ENCODE measurements around the gene RBM33.

RBM33 gene

DNA sequence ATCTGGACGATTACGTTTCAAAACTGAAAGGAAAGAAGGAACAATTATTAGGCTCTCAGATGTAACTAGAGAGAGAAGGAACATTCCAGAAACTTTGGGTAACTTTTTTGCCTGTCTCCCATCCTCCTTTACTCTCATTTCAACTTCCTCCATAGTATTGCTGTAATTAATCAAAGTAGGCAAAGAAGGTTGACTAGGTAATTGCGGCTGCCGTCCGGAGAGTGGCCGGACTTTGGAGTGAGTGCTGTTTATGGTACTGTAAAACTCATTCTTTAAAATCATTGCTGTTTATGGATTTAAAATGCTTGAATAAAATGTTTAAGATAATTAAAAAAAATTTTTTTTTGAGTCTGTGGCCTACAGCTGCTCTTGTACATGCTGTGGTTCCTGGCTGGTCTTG is 56.4 kb downstream of the RBM33 start:
- DNase-seq (ENCODE audit: extremely low spot score) = no peak
- ChIA-PET CTCF (interaction anchor here (2.9 to 3.1 kb wide), 2 partner anchors 10 to 102 kb away, joined by 9 to 10 read pairs; no protein-coding TSS in a partner anchor), POLR2A (no interaction called here)
- TF ChIP-seq, protein P1, sequence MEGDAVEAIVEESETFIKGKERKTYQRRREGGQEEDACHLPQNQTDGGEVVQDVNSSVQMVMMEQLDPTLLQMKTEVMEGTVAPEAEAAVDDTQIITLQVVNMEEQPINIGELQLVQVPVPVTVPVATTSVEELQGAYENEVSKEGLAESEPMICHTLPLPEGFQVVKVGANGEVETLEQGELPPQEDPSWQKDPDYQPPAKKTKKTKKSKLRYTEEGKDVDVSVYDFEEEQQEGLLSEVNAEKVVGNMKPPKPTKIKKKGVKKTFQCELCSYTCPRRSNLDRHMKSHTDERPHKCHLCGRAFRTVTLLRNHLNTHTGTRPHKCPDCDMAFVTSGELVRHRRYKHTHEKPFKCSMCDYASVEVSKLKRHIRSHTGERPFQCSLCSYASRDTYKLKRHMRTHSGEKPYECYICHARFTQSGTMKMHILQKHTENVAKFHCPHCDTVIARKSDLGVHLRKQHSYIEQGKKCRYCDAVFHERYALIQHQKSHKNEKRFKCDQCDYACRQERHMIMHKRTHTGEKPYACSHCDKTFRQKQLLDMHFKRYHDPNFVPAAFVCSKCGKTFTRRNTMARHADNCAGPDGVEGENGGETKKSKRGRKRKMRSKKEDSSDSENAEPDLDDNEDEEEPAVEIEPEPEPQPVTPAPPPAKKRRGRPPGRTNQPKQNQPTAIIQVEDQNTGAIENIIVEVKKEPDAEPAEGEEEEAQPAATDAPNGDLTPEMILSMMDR (IDR thresholded peaks at IDR 0.05; ENCODE audit: control extremely low read depth, extremely low read depth, low read depth, missing control alignments) = no peak

DNA sequence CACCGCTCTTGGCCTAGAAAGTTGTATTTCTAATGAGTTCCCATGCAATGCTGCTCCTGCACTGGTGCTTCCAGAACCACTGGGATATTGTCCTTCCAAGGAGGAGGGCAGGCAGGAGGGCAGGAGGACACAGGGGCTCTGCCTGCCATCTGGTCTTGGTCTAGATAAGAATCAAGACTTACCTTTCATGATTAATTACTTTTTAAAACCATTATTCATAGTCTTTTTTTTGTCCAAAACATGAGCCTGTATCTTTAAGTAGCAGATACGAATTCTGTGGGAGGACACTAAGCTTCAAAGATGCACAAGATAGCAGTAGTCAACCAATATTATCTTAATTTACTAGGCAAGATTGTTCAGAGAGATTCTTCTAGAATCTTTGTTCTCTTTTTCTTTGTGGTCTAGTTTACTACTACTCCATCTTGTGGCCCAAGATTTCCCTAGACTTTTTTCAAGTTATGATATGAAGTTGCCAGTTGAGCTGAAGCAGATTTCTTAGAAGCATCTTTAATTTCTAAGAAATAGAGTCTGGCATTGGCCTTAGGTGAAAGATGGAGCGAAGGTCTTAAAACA is 57.6 kb downstream of the RBM33 start:
- ChIA-PET CTCF (interaction anchor here (1.3 to 3.1 kb wide), 6 partner anchors 8 to 103 kb away, joined by 3 to 10 read pairs (median 6); no protein-coding TSS in a partner anchor), POLR2A (no interaction called here)
- DNase-seq (ENCODE audit: extremely low spot score) = no peak
- TF ChIP-seq, protein P1 (IDR thresholded peaks at IDR 0.05; ENCODE audit: control extremely low read depth, extremely low read depth, low read depth, missing control alignments) = no peak

DNA sequence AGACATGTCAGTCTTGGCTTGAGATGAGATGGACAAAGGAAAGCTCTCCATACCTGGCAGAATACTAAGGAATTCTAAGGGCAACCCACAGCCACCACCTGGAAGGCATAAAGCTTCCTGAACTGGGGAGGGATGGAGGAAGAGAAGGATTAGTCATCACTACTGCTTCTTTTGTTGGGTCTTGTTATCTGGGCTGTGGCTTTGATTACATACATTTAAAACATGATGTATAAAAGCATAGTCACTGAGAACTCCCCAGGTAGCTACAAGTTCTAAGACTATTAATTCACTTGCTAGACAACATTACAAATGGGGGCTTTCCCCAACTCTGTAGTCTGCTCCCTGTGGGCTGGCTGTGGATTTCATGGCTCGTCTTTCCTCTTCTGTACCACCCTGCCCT is 58.2 kb downstream of the RBM33 start:
- DNase-seq (ENCODE audit: extremely low spot score) = no peak
- ChIA-PET POLR2A (no interaction called here), CTCF (interaction anchor here (1.2 to 3.1 kb wide), 8 partner anchors 9 to 104 kb away, joined by 3 to 10 read pairs (median 4); no protein-coding TSS in a partner anchor)
- TF ChIP-seq, protein P1 (IDR thresholded peaks at IDR 0.05; ENCODE audit: control extremely low read depth, extremely low read depth, low read depth, missing control alignments) = no peak

DNA sequence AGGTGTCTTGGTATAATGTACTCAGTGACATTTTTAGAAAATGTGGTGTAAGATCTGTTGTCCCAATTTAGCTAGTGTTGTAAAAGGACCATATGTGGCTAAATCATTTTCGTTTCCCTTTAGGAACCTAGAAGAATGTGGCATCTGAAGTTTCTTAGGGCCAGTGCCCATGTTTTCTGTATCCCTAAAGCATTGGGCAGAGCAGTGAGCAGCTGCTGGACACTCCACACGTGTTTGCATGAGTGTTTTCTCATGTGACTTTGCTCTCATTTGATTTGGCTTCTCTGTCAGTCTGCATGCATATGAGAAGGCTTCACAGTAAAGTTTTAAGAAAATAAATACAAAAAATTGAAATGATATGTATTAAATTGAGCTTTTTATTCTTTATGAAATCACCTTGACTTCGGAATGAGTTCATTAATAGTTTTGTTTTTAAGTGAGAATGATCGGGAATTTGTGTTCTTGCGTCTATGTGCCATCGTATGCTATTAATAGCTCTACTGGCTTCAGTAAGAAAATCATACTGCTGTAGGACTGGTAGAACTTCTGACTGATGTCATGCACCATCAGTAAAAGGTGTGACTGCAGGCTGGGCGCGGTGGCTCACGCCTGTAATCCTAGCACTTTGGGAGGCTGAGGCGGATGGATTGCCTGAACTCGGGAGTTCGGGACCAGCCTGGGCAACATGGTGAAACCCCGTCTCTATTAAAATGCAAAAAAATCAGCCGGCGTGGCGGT is 61.3 kb downstream of the RBM33 start:
- ChIA-PET CTCF (interaction anchor here (0.8 kb wide), 1 partner anchor 107 kb away, joined by 3 read pairs; no protein-coding TSS in a partner anchor), POLR2A (no interaction called here)
- TF ChIP-seq, protein P1 (IDR thresholded peaks at IDR 0.05; ENCODE audit: control extremely low read depth, extremely low read depth, low read depth, missing control alignments) = no peak
- no peak for DNase-seq (ENCODE audit: extremely low spot score)

DNA sequence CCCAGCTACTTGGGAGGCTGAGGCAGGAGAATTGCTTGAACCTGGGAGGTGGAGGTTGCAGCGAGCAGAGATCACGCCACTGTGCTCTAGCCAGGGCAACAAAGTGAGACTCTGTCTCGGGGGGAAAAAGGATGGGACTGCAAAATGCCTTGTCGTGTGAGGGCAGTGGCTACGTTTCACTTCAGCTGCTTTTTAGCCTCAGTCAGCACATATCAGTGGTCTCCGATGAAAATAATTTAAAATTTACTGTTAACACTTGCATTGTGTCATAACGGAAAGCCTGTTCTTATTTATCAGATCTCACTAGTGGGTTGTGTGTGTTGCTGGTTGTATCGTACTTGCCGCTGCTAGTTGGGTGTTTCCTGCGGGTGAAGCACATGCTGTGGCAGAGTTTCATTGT is 61.9 kb downstream of the RBM33 start:
- CTCF ChIA-PET = interaction anchor here (1.3 kb wide), 1 partner anchor 34 kb away, joined by 4 read pairs; no protein-coding TSS in a partner anchor
- POLR2A ChIA-PET = no interaction called here
- DNase-seq (ENCODE audit: extremely low spot score) = no peak
- TF ChIP-seq, protein P1 (IDR thresholded peaks at IDR 0.05; ENCODE audit: control extremely low read depth, extremely low read depth, low read depth, missing control alignments) = no peak

DNA sequence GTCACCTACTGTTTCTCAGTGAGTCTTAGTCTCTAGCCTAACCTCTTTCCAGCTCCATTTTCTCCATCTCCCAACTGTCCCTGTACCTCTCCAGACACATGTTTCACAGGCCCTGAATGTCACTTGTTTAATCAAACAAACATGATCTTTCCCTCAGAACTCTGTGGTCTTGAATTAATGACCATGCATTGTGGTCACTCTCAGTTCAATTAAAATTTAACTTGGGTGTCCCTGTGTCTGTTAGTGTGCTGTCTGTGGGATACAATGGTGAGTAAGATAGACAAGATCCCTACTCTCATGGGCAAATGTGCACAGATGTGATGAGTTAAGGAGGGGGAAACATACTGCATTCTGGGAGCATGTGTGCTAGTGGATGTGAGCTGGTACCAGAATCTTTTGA is 65.0 kb downstream of the RBM33 start:
- DNase-seq (ENCODE audit: extremely low spot score) = no peak
- POLR2A ChIA-PET = no interaction called here
- CTCF ChIA-PET = interaction anchor here (1.0 to 1.5 kb wide), 2 partner anchors 14 to 17 kb away, joined by 3 to 5 read pairs; no protein-coding TSS in a partner anchor
- TF ChIP-seq, protein P1 (IDR thresholded peaks at IDR 0.05; ENCODE audit: control extremely low read depth, extremely low read depth, low read depth, missing control alignments) = no peak

All from GM10248 (cell line).